Spinal cord (tissue), 10 donors: ENCODE measurements around the gene DHCR24. TPM values are rescaled to one million over a fixed set of nuclear protein-coding genes. Genes with fewer than 3 reads are reported as not detected.
"Not testable (repeated sequence)": the region's sequence is repeated elsewhere in the genome, so short reads cannot be mapped to it uniquely, and the experiment has no call there.

Experiments used
- DNase-seq, 6 donors: peaks; one replicate each; pipeline versions ENCODE4 v3.0.0 to v3.0.0-alpha.2; 2013 to 2015; ENCODE audit warnings: low spot score in 6 of 6, low read depth in 4 of 6
- H3K27ac ChIP-seq: one replicate; pipeline ENCODE4 v1.5.1; 2013; ENCODE audit warnings: low read depth, low read length, control low read depth
- H3K27me3 ChIP-seq: one replicate; pipeline ENCODE4 v1.6.1; 2013; ENCODE audit warnings: low read length; ENCODE audit not compliant: control insufficient read depth, insufficient read depth
- H3K36me3 ChIP-seq: one replicate; pipeline ENCODE4 v1.6.1; 2013; ENCODE audit warnings: low read length; ENCODE audit not compliant: control insufficient read depth, insufficient read depth
- H3K4me1 ChIP-seq: one replicate; pipeline ENCODE4 v1.6.1; 2013; ENCODE audit warnings: low read length; ENCODE audit not compliant: control insufficient read depth, insufficient read depth
- H3K4me3 ChIP-seq: one replicate; pipeline ENCODE4 v1.5.1; 2013; ENCODE audit warnings: low read depth, low read length, control low read depth
- H3K9me3 ChIP-seq: one replicate; pipeline ENCODE4 v1.6.1; 2013; ENCODE audit warnings: low read length; ENCODE audit not compliant: control insufficient read depth, insufficient read depth
- WGBS: methylation state at CpG from one replicate; pipeline ENCODE4 v1.1.5; 2013; ENCODE audit warnings: missing lambda C conversion rate; ENCODE audit not compliant: insufficient coverage; 5-methylcytosine and 5-hydroxymethylcytosine counted together
- polyA plus RNA-seq, 2 donors: library from polyadenylated mRNA; unstranded; fragments of 120-200 nt; gene quantifications; one replicate each; pipeline ENCODE4 v1.2.1, GENCODE V29; 2013; ENCODE audit not compliant: insufficient read length in 2 of 2
- total RNA-seq, 2 donors: library from RNA; depleted of rRNA in 1 of 2; stranded (reverse); fragments of 120-200 nt in 1 of 2; fragments of >200 nt in 1 of 2; gene quantifications; one replicate each; pipeline versions ENCODE4 v1.2.3 to v1.2.4, GENCODE V29; 2013 to 2014
- donor health status: healthy.

The DHCR24 gene
- total and polyA plus RNA-seq, 4 donors, result 73.2 to 138 (median 113) TPM

- H3K9me3 ChIP-seq, result no peaks in the 10 kb centered on the region
- no peak overlapping the region for H3K4me3 ChIP-seq
- H3K36me3 ChIP-seq, result no peaks in the 10 kb centered on the region
- no peaks in the 10 kb centered on the region for H3K27me3 ChIP-seq
- H3K27ac ChIP-seq, result no peak overlapping the region
- no peak for DNase-seq
- WGBS, result 55% methylated on average over 2 of the region's 2 CpGs
- no peaks in the 10 kb centered on the region for H3K4me1 ChIP-seq
Observed at GRCh38 chr1:54922921-54923421, 36.0 kb upstream of the DHCR24 start.

- Histone ChIP-seq H3K27ac (no peak overlapping the region), H3K4me3 (no peak overlapping the region), H3K27me3 (no peaks in the 10 kb centered on the region), H3K9me3 (no peaks in the 10 kb centered on the region), H3K4me1 (no peaks in the 10 kb centered on the region), H3K36me3 (no peaks in the 10 kb centered on the region)
- WGBS, result 80% methylated on average over 1 of the region's 4 CpGs
- no peak for DNase-seq
Observed at GRCh38 chr1:54922040-54922761, 35.2 kb upstream of the DHCR24 start.

GRCh38 chr1:54919367-54920359, 32.7 kb upstream of the DHCR24 start:
- Histone ChIP-seq H3K9me3 (no peaks in the 10 kb centered on the region), H3K4me1 (no peaks in the 10 kb centered on the region), H3K36me3 (no peaks in the 10 kb centered on the region), H3K4me3 (no peak overlapping the region), H3K27me3 (no peaks in the 10 kb centered on the region), H3K27ac (no peak overlapping the region)
- DNase-seq, result no peak
- 96% methylated on average over 4 of the region's 6 CpGs for WGBS

GRCh38 chr1:54911076-54911475, 24.1 kb upstream of the DHCR24 start:
- not testable (repeated sequence) for H3K4me1 ChIP-seq, DNase-seq, H3K27ac ChIP-seq, H3K9me3 ChIP-seq, H3K4me3 ChIP-seq, H3K36me3 ChIP-seq, H3K27me3 ChIP-seq
- 67% methylated on average over 14 of the region's 14 CpGs for WGBS

GRCh38 chr1:54906586-54906985, 19.6 kb upstream of the DHCR24 start:
- Histone ChIP-seq H3K9me3 (no peaks in the 10 kb centered on the region), H3K27me3 (no peaks in the 10 kb centered on the region), H3K4me3 (no peak overlapping the region), H3K4me1 (no peaks in the 10 kb centered on the region), H3K36me3 (no peaks in the 10 kb centered on the region), H3K27ac (no peak overlapping the region)
- 80% methylated on average over 5 of the region's 6 CpGs for WGBS
- no peak for DNase-seq

GRCh38 chr1:54904476-54905048, 17.6 kb upstream of the DHCR24 start:
- no peak overlapping the region for H3K4me3 ChIP-seq
- no peaks in the 10 kb centered on the region for H3K36me3 ChIP-seq
- peak in 1 of 6 donors; percentile 62 for DNase-seq
- 71% methylated on average over 2 of the region's 2 CpGs for WGBS
- no peak overlapping the region for H3K27ac ChIP-seq
- no peaks in the 10 kb centered on the region for H3K4me1 ChIP-seq
- H3K27me3 ChIP-seq, result no peaks in the 10 kb centered on the region
- no peaks in the 10 kb centered on the region for H3K9me3 ChIP-seq

GRCh38 chr1:54894271-54894670, 7.3 kb upstream of the DHCR24 start:
- H3K27ac ChIP-seq, result no peak overlapping the region
- no CpG with 5 or more reads among the region's 1 CpG for WGBS

GRCh38 chr1:54892586-54892985, 5.6 kb upstream of the DHCR24 start:
- no peaks in the 10 kb centered on the region for H3K36me3 ChIP-seq
- no peak for DNase-seq
- no peaks in the 10 kb centered on the region for H3K9me3 ChIP-seq
- H3K27me3 ChIP-seq, result no peaks in the 10 kb centered on the region
- H3K4me3 ChIP-seq, result no peak overlapping the region
- no CpG with 5 or more reads among the region's 1 CpG for WGBS
- no peak overlapping the region for H3K27ac ChIP-seq
- H3K4me1 ChIP-seq, result peaks cover 6% of the 10 kb centered on the region

More at GRCh38 chr1:54894271-54894670, 7.3 kb upstream of the DHCR24 start:
- DNase-seq, result no peak
- Histone ChIP-seq H3K9me3 (no peaks in the 10 kb centered on the region), H3K4me1 (no peaks in the 10 kb centered on the region), H3K36me3 (no peaks in the 10 kb centered on the region), H3K27me3 (no peaks in the 10 kb centered on the region), H3K4me3 (no peak overlapping the region)

GRCh38 chr1:54889132-54889725, 2.2 kb upstream of the DHCR24 start:
- 100% methylated on average over 2 of the region's 3 CpGs for WGBS
- Histone ChIP-seq H3K4me1 (peaks cover 30% of the 10 kb centered on the region), H3K9me3 (no peaks in the 10 kb centered on the region), H3K27ac (no peak overlapping the region), H3K4me3 (no peak overlapping the region), H3K27me3 (no peaks in the 10 kb centered on the region), H3K36me3 (no peaks in the 10 kb centered on the region)
- DNase-seq, result no peak
